Endothelial cell of umbilical vein (primary cell): Measurements from ENCODE around the gene MYH10. TPM values are rescaled to one million over a fixed set of nuclear protein-coding genes. Genes with fewer than 3 reads are reported as not detected.

Experiments used
- BruUV-seq: library from RNA; stranded (reverse); fragments of 400-500 nt; replicated peaks from 2 replicates; lab custom pipeline; 2021; lab: Mats Ljungman, UMichigan
- CTCF ChIA-PET: fragments of 300-600, 350-600 bp; sonication (Branson Sonifier 250); formaldehyde crosslinking; loops from one replicate; lab custom pipeline; 2021; ENCODE audit warnings: antibody characterized with exemption, inconsistent platforms; lab: Charles Lee
- POLR2A ChIA-PET: fragments of 300-600, 350-600 bp; sonication (Branson Sonifier 250); formaldehyde crosslinking; loops from one replicate; lab custom pipeline; 2021; ENCODE audit warnings: antibody characterized with exemption, inconsistent platforms; lab: Charles Lee
- DNase-seq: peaks from one replicate; pipeline ENCODE4 v3.0.0-alpha.2; 2011; ENCODE audit warnings: low read depth, low spot score
- FAIRE-seq: peaks from 2 replicates; lab custom pipeline; 2011; peaks lifted over from hg19 to GRCh38; lab: Jason Lieb, UNC
- H2AFZ ChIP-seq: 2 replicates; pipeline ENCODE4 v1.6.0; 2012; ENCODE audit warnings: low read depth, low read length, control low read depth, inconsistent platforms
- H3K27ac ChIP-seq: 2 replicates; pipeline ENCODE4 v1.5.1; 2011; ENCODE audit warnings: low read depth, mild to moderate bottlenecking, control low read depth, low read length, moderate library complexity; ENCODE audit not compliant: insufficient read depth
- H3K27me3 ChIP-seq, 2 experiments: 2 replicates each; pipeline versions ENCODE4 v1.6.0 to v1.6.1; 2011; ENCODE audit warnings: low read length in 2 of 2, mixed read lengths in 1 of 2; ENCODE audit not compliant: control insufficient read depth in 2 of 2, insufficient read depth in 2 of 2
- H3K36me3 ChIP-seq, 2 experiments: 2 replicates in 1 of 2; 3 replicates in 1 of 2; pipeline ENCODE4 v1.5.1; 2011; ENCODE audit warnings: low read length in 2 of 2, mild to moderate bottlenecking in 1 of 2, moderate library complexity in 1 of 2; ENCODE audit not compliant: control insufficient read depth in 2 of 2, insufficient read depth in 2 of 2; ENCODE audit errors: extremely low read depth in 1 of 2
- H3K4me1 ChIP-seq: 3 replicates; pipeline ENCODE4 v1.5.1; 2011; ENCODE audit warnings: mild to moderate bottlenecking, low read length; ENCODE audit not compliant: control insufficient read depth, insufficient read depth; ENCODE audit errors: extremely low read depth
- H3K4me2 ChIP-seq: 2 replicates; pipeline ENCODE4 v1.6.1; 2011; ENCODE audit warnings: low read length, control low read depth, mixed read lengths; ENCODE audit not compliant: insufficient read depth
- H3K4me3 ChIP-seq, 3 experiments: fragments of 200-600 bp in 1 of 3; sonication (generic), shearing (Covaris generic) in 1 of 3; replicated peaks in 1 of 3; 2 replicates each; pipeline ENCODE4 v1.5.1; 2011 to 2016; ENCODE audit warnings: control low read depth in 3 of 3, low read length in 3 of 3, mild to moderate bottlenecking in 2 of 3, inconsistent platforms in 1 of 3, low read depth in 1 of 3, moderate library complexity in 1 of 3; ENCODE audit not compliant: insufficient read depth in 1 of 3
- H3K79me2 ChIP-seq: 2 replicates; pipeline ENCODE4 v1.6.0; 2012; ENCODE audit warnings: low read length, inconsistent platforms; ENCODE audit not compliant: control insufficient read depth, insufficient read depth
- H3K9ac ChIP-seq: replicated peaks from 2 replicates; pipeline ENCODE3; 2011; ENCODE audit warnings: low read length, control low read depth; ENCODE audit not compliant: insufficient read depth; ENCODE audit errors: extremely low read depth
- H3K9me1 ChIP-seq: replicated peaks from 3 replicates; pipeline ENCODE4 v1.6.0; 2011; ENCODE audit warnings: mild to moderate bottlenecking, low read length; ENCODE audit not compliant: control insufficient read depth, insufficient read depth; ENCODE audit errors: extremely low read depth
- H3K9me3 ChIP-seq: replicated peaks from 2 replicates; pipeline ENCODE4 v1.5.1; 2012; ENCODE audit warnings: low read length, inconsistent platforms; ENCODE audit not compliant: control insufficient read depth, insufficient read depth
- H4K20me1 ChIP-seq: replicated peaks from 2 replicates; pipeline ENCODE3; 2011; ENCODE audit warnings: mild to moderate bottlenecking, low read length; ENCODE audit not compliant: control insufficient read depth, insufficient read depth; ENCODE audit errors: extremely low read depth
- CTCF ChIP-seq, 2 donors: IDR thresholded peaks; 1 replicate in 1 of 2; 2 replicates in 1 of 2; pipeline ENCODE4 v1.5.1; 2011; ENCODE audit warnings: low read length in 2 of 2, mild to moderate bottlenecking in 2 of 2, moderate library complexity in 2 of 2, control low read depth in 1 of 2, inconsistent platforms in 1 of 2, low read depth in 1 of 2; ENCODE audit not compliant: insufficient read depth in 1 of 2; ENCODE audit errors: extremely low read depth in 1 of 2
- EZH2 ChIP-seq: IDR thresholded peaks from 2 replicates; pipeline ENCODE4 v1.6.1; 2012; ENCODE audit warnings: borderline replicate concordance, low read depth, mild to moderate bottlenecking, moderate library complexity, low read length, inconsistent platforms; ENCODE audit not compliant: severe bottlenecking
- FOS ChIP-seq: IDR thresholded peaks from 2 replicates; pipeline ENCODE4 v1.6.1; 2011; ENCODE audit warnings: mild to moderate bottlenecking, low read length, moderate library complexity, borderline replicate concordance; ENCODE audit not compliant: insufficient read depth
- GATA2 ChIP-seq: IDR thresholded peaks from 2 replicates; pipeline ENCODE4 v1.7.0; 2011; ENCODE audit warnings: low read depth, mild to moderate bottlenecking, moderate library complexity, mixed read lengths, low read length; ENCODE audit not compliant: insufficient read length, insufficient read depth
- JUN ChIP-seq: IDR thresholded peaks from 2 replicates; pipeline ENCODE4 v1.6.1; 2011; ENCODE audit warnings: borderline replicate concordance, low read depth; ENCODE audit not compliant: insufficient read length, insufficient read depth
- MAX ChIP-seq: IDR thresholded peaks from 2 replicates; pipeline ENCODE4 v1.6.1; 2011; ENCODE audit not compliant: insufficient read depth, insufficient read length
- MYC ChIP-seq: IDR thresholded peaks from one replicate; pipeline ENCODE4 v1.6.1; 2011; ENCODE audit warnings: mild to moderate bottlenecking, low read depth, low read length
- POLR2A ChIP-seq: IDR thresholded peaks from 2 replicates; pipeline ENCODE4 v1.6.1; 2012; ENCODE audit warnings: low read depth, mild to moderate bottlenecking, control low read depth, low read length
- POLR2AphosphoS5 ChIP-seq: IDR thresholded peaks from 2 replicates; pipeline ENCODE4 v1.6.1; 2012; ENCODE audit warnings: low read depth, mild to moderate bottlenecking, control low read depth, low read length, moderate library complexity; ENCODE audit not compliant: insufficient read depth
- dilution Hi-C: fragments of 300-500 bp; cut with MboI; formaldehyde crosslinking; loops from one replicate; pipeline ENCODE4 v1.15.0; 2019; ENCODE audit warnings: low sequenced_read_pairs; ENCODE audit not compliant: extremely low pct_ligation_motif_present
- intact Hi-C: fragments of 100-400 bp; cut with micrococcal nuclease; formaldehyde crosslinking; loops from one replicate; pipeline ENCODE4 v1.10.0; 2022
- polyA plus RNA-seq, 4 experiments: library from polyadenylated mRNA; depleted of rRNA in 3 of 4; stranded (reverse) in 3 of 4; unstranded in 1 of 4; fragments of >200 nt; gene quantifications; 2 replicates each; pipeline versions ENCODE4 v1.2.1 to v1.2.3, GENCODE V29; 2011 to 2012; ENCODE audit warnings: missing spikeins in 1 of 4
- total RNA-seq: library from RNA; stranded (reverse); gene quantifications from 2 replicates; pipeline ENCODE4 v1.2.3, GENCODE V29; 2021

Gene MYH10
- total and polyA plus RNA-seq, 2 donors (not counting 3 experiments of a cell fraction or from before 2014, with no cell fraction given) = 73.4 to 232 TPM

GRCh38 chr17:8580952-8581658 lies 49.4 kb downstream of the MYH10 start:
- dilution Hi-C loops = no loop called here
- no peaks in the 10 kb centered on the region for H3K9me1 ChIP-seq
- H3K9me3 ChIP-seq = no peaks in the 10 kb centered on the region
- ChIA-PET CTCF (interaction anchor here (0.8 to 1.2 kb wide), 3 partner anchors 9 to 165 kb away, joined by 3 to 5 read pairs (median 4); no protein-coding TSS in a partner anchor), POLR2A (no interaction called here)
- no peak overlapping the region for H3K27ac ChIP-seq
- H2AFZ ChIP-seq = no peak overlapping the region
- no peaks in the 10 kb centered on the region for H3K27me3 ChIP-seq
- TF ChIP-seq MAX = no peak
- TF ChIP-seq JUN = no peak
- no peak for TF ChIP-seq POLR2A
- no peak for TF ChIP-seq MYC
- no peak for TF ChIP-seq CTCF (IDR thresholded peaks at IDR 0.05; ENCODE audit: extremely low read depth in 1 of 2, insufficient read depth in 1 of 2, low read depth in 1 of 2, low read length in 2 of 2)
- TF ChIP-seq POLR2AphosphoS5 = no peak
- TF ChIP-seq EZH2 = no peak
- TF ChIP-seq GATA2 = no peak
- TF ChIP-seq FOS = no peak
- H3K79me2 ChIP-seq = no peaks in the 10 kb centered on the region
- intact Hi-C loops = no loop called here
- H3K4me1 ChIP-seq = no peaks in the 10 kb centered on the region
- FAIRE-seq (no peak), DNase-seq (no peak)
- H4K20me1 ChIP-seq = no peaks in the 10 kb centered on the region
- peaks cover 0 to 9% of the 10 kb centered on the region in 2 experiments for H3K36me3 ChIP-seq
- no peak overlapping the region for H3K4me2 ChIP-seq
- BruUV-seq = no TSS peak
- H3K4me3 ChIP-seq = no peak overlapping the region
- H3K9ac ChIP-seq = no peak overlapping the region
